A673 (cell line): Measurements from ENCODE around the gene ZSCAN26.

Experiments used
- CTCF ChIP-seq: fragments of 300-800, 200-600 bp; sonication (generic); conservative IDR thresholded peaks from 2 replicates; pipeline ENCODE4 v1.5.1; 2017; ENCODE audit warnings: low read depth, mild to moderate bottlenecking, antibody characterized with exemption, low read length, moderate library complexity, mixed read lengths
- EZH2 ChIP-seq: fragments of 200-600 bp; sonication (generic); IDR thresholded peaks from 2 replicates; pipeline ENCODE4 v1.6.1; 2017; ENCODE audit warnings: borderline replicate concordance, low read depth, mild to moderate bottlenecking, mixed read lengths, antibody characterized with exemption, low read length; ENCODE audit not compliant: poor library complexity, severe bottlenecking

- TF ChIP-seq CTCF (no peak), EZH2 (no peak)
These were observed 42.5 kb upstream of the ZSCAN26 start for GRCh38 chr6:28224131-28225055.
